NCI-H82 treated with DMSO at 0.1 percent for 48 hours (cell line): ENCODE data around the gene ZNF112.
A peak's percentile ranks its signal among the peaks of the same experiment; 100 is the strongest.
"Not testable (repeated sequence)": the region's sequence is repeated elsewhere in the genome, so short reads cannot be mapped to it uniquely, and the experiment has no call there.

Experiments
- DNase-seq: peaks from one replicate; lab custom pipeline; 2025; ENCODE audit not compliant: unreplicated experiment; lab: John Stamatoyannopoulos, UW

Gene ZNF112

GRCh38 chr19:44356383-44357111 lies at the start of gene ZNF112:
Gene ZNF112 (minus strand): TSS chr19:44356680. CDS start chr19:44340539, 16,141 bp downstream.
- peak; percentile 93 for DNase-seq

GRCh38 chr19:44401139-44402115 lies 44.9 kb upstream of the ZNF112 start, which contains the start of gene ZNF285:
Gene ZNF285 (minus strand): TSS chr19:44401608. CDS start chr19:44397213, 4,395 bp downstream.
- DNase-seq: no peak

GRCh38 chr19:44389268-44389667 lies 32.8 kb upstream of the ZNF112 start:
- DNase-seq: not testable (repeated sequence)

- no peak for DNase-seq
Observed at GRCh38 chr19:44374789-44375188, 18.3 kb upstream of the ZNF112 start.

- no peak for DNase-seq
Observed at GRCh38 chr19:44371815-44372480, 15.5 kb upstream of the ZNF112 start.

- no peak for DNase-seq
Observed at GRCh38 chr19:44367024-44367423, 10.5 kb upstream of the ZNF112 start.

- DNase-seq: no peak
Observed at GRCh38 chr19:44346556-44346955, 9.9 kb downstream of the ZNF112 start.

GRCh38 chr19:44345959-44346358 lies 10.5 kb downstream of the ZNF112 start:
- peak; percentile 16 for DNase-seq

GRCh38 chr19:44344255-44344654 lies 12.2 kb downstream of the ZNF112 start:
- DNase-seq: no peak

GRCh38 chr19:44341794-44342193 lies 14.7 kb downstream of the ZNF112 start:
- no peak for DNase-seq

- DNase-seq: not testable (repeated sequence)
Observed at GRCh38 chr19:44334639-44335038, 21.8 kb downstream of the ZNF112 start.

- no peak for DNase-seq
Observed at GRCh38 chr19:44332145-44332544, 24.3 kb downstream of the ZNF112 start.

- DNase-seq: no peak
Observed at GRCh38 chr19:44315883-44316282, 40.6 kb downstream of the ZNF112 start.

- no peak for DNase-seq
Observed at GRCh38 chr19:44313231-44313630, 43.2 kb downstream of the ZNF112 start.

GRCh38 chr19:44308011-44308410 lies 48.5 kb downstream of the ZNF112 start:
- no peak for DNase-seq

- DNase-seq: no peak
Observed at GRCh38 chr19:44306283-44306682, 50.2 kb downstream of the ZNF112 start.

GRCh38 chr19:44305457-44305856 lies 51.0 kb downstream of the ZNF112 start:
- DNase-seq: no peak

- DNase-seq: peak; percentile 82
Observed at GRCh38 chr19:44304659-44305193, 51.8 kb downstream of the ZNF112 start, which contains the start of gene ZNF235. Gene ZNF235 (minus strand): TSS chr19:44305025. CDS start chr19:44303404, 1,621 bp downstream.

- peak; percentile 7 for DNase-seq
Observed at GRCh38 chr19:44303976-44304568, 52.4 kb downstream of the ZNF112 start.

GRCh38 chr19:44303320-44303719 lies 53.2 kb downstream of the ZNF112 start:
- no peak for DNase-seq
